Ovary (tissue), 9 donors: Measurements from ENCODE around the gene ZMAT5. TPM values are rescaled to one million over a fixed set of nuclear protein-coding genes. Genes with fewer than 3 reads are reported as not detected.
A peak's percentile ranks its signal among the peaks of the same experiment; 100 is the strongest.

Experiments used
- DNase-seq, 5 donors: peaks; one replicate each; pipeline ENCODE4 v3.0.0-alpha.2; 2019 to 2020
- H3K27ac ChIP-seq, 2 donors: fragments of 200-600 bp; one replicate each; pipeline versions ENCODE4 v1.5.1 to v1.8.0; 2019 to 2022
- H3K27me3 ChIP-seq: fragments of 200-600 bp; one replicate; pipeline ENCODE4 v1.8.0; 2022
- H3K36me3 ChIP-seq: fragments of 200-600 bp; sonication (generic); one replicate; pipeline ENCODE4 v1.5.1; 2019
- H3K4me1 ChIP-seq: one replicate; pipeline ENCODE4 v1.8.1; 2013; ENCODE audit warnings: mild to moderate bottlenecking, moderate library complexity; ENCODE audit not compliant: insufficient read depth
- H3K4me3 ChIP-seq: fragments of 200-600 bp; sonication (generic); one replicate; pipeline ENCODE4 v1.5.1; 2017
- H3K9me3 ChIP-seq, 2 donors: fragments of 200-600 bp in 1 of 2; sonication (generic) in 1 of 2; one replicate each; pipeline versions ENCODE4 v1.5.1 to v1.8.1; 2013 to 2019; ENCODE audit warnings: mild to moderate bottlenecking in 1 of 2, moderate library complexity in 1 of 2
- EP300 ChIP-seq: sonication (generic); formaldehyde crosslinking; IDR thresholded peaks from one replicate; pipeline ENCODE4 v1.6.1; 2017; ENCODE audit warnings: antibody characterized with exemption
- POLR2A ChIP-seq: fragments of 450-650 bp; IDR thresholded peaks from one replicate; pipeline ENCODE4 v1.6.1; 2017; ENCODE audit warnings: antibody characterized with exemption, mild to moderate bottlenecking, moderate library complexity
- WGBS, 3 donors: extraction: QIAGEN DNeasy Blood & Tissue Kit in 1 of 3; methylation state at CpG; one replicate each; pipeline versions ENCODE4 v1.1.5 to v1.1.7; 2013 to 2017; 5-methylcytosine and 5-hydroxymethylcytosine counted together
- intact Hi-C, 4 donors: fragments of 100-400 bp; cut with DNase I; formaldehyde crosslinking; loops; one replicate each; pipeline versions ENCODE4 v1.11.0 to v1.15.1; 2022 to 2023
- polyA plus RNA-seq, 2 donors: library from polyadenylated mRNA; stranded (reverse); fragments of 200-250 nt in 1 of 2; fragments of 350-450 nt in 1 of 2; fragmentation: Illumina TruSeq in 1 of 2; extraction: RNeasy Lipid Tissue Mini Kit (QIAGEN cat#74804) in 1 of 2; gene quantifications; one replicate each; pipeline ENCODE4 v1.2.3, GENCODE V29; 2013 to 2014
- total RNA-seq, 7 donors: library from RNA; depleted of rRNA in 2 of 7; stranded (reverse); fragments of >200 nt in 2 of 7; fragmentation: NEBNext Ultra II Directional in 3 of 7; extraction: Animal tissue kit (Norgen Biotek cat#: 25700) in 3 of 7; gene quantifications; one replicate each; pipeline versions ENCODE4 v1.1.0 to v1.2.4, GENCODE V29; 2016 to 2023
- TF ChIP-seq, protein P1 (sequence below), 3 donors: fragments of 450-650 bp in 2 of 3; fragments of 200-600 bp in 1 of 3; IDR thresholded peaks; one replicate each; pipeline versions ENCODE4 v1.5.1 to v1.8.0; 2016 to 2022; ENCODE audit warnings: antibody characterized with exemption in 3 of 3, mild to moderate bottlenecking in 1 of 3
- donor health status: DM: no; HTN: no; CAD: no; lungs with moderate emphysema.
- donor health status: DM: no; HTN: no; CAD: no.
- donor health status: Bipolar disorder and iron deficiency.
- donor health status: DM: yes; HTN: yes; CAD: no.
- donor health status: DM: no; HTN: no; CAD: no.
- donor health status: DM: yes; HTN: yes; CAD: no.

ZMAT5 gene
- total and polyA plus RNA-seq, 9 donors = 5.7 to 27.2 (median 21.4) TPM

DNA sequence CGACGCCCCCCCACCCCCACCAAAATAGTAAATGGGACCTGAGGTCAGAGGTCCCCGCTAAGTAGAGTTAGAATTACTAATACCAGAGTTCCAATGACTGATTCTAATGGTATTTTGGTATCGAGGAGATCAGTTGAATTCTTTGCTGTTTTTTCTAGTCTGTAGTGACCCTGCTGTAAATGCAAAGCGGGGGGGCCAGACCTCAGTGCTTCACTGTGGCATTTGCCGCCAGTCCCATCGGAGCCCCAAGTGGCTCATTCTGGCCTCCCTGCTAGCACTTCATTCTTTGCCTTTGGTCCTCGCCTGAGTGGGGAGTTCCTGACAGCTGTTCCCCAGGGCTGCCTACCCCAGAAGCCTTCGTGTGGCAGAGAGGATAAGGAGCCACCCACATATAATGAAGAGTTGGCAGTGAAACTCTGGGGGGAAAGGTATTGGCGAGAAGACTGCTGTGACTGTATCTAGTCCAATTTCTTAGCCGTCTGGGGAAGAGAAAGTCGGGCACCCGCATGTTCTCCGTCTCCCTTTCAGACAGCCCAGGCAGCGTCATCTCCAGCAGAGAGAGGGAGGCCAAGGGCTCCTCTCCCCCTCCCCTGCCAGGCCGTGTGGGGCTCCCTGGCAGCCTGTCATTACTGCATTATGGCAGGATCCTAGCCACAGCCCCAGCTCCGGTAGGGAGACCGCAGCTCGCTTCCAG is 66.5 kb downstream of the ZMAT5 start:
- no peaks in the 10 kb centered on the region for H3K9me3 ChIP-seq
- no peak for DNase-seq
- no peaks in the 10 kb centered on the region for H3K36me3 ChIP-seq
- TF ChIP-seq POLR2A = no peak
- TF ChIP-seq, protein P1, sequence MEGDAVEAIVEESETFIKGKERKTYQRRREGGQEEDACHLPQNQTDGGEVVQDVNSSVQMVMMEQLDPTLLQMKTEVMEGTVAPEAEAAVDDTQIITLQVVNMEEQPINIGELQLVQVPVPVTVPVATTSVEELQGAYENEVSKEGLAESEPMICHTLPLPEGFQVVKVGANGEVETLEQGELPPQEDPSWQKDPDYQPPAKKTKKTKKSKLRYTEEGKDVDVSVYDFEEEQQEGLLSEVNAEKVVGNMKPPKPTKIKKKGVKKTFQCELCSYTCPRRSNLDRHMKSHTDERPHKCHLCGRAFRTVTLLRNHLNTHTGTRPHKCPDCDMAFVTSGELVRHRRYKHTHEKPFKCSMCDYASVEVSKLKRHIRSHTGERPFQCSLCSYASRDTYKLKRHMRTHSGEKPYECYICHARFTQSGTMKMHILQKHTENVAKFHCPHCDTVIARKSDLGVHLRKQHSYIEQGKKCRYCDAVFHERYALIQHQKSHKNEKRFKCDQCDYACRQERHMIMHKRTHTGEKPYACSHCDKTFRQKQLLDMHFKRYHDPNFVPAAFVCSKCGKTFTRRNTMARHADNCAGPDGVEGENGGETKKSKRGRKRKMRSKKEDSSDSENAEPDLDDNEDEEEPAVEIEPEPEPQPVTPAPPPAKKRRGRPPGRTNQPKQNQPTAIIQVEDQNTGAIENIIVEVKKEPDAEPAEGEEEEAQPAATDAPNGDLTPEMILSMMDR (IDR thresholded peaks at IDR 0.05) = no peak
- no peak for TF ChIP-seq EP300
- no peak overlapping the region for H3K4me3 ChIP-seq
- intact Hi-C loops = no loop called here
- no peaks in the 10 kb centered on the region for H3K27me3 ChIP-seq
- WGBS, 3 donors = 44 to 58% (median 50%) methylated on average over 19 of the region's 19 CpGs
- H3K4me1 ChIP-seq = no peaks in the 10 kb centered on the region
- no peak overlapping the region for H3K27ac ChIP-seq

DNA sequence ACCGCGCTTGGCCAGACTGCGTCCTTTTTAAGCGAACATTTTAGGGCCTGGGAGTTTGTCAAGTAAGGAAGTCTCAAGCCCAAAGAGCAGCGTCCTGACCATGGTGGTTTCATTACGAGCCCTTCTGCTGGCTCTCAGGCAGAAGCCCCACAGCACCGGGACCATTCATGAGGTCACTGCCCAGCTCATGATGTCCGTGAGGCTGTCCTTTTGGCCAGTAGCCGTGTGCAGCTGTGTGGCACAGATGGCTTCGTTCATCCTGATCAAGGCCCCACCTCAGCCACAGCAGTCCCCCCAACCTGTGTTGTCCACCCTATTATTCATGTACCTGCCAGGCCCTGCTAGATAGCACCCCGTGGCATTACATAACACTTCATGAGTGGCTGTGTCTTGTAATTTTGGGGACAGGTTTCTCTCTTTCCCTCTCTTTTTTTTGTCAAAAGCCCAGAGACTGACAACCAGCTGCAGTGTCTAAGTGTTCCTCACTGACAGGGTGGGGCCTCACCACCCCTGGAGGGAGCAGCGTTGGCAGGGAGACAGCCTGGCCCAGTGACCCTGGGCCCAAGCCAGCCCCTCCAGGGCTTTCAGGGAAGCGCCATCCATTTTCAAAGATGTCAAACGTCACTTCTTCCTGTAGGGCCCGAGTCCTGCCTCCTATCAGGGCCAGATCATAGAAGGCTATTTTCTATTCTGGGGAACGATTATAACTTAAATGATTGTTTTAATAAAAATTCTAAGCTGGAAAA is 68.8 kb downstream of the ZMAT5 start:
- no peak overlapping the region for H3K4me3 ChIP-seq
- no peak for DNase-seq
- H3K27me3 ChIP-seq = no peaks in the 10 kb centered on the region
- TF ChIP-seq, protein P1 (IDR thresholded peaks at IDR 0.05) = no peak
- no peak for TF ChIP-seq EP300
- TF ChIP-seq POLR2A = no peak
- H3K36me3 ChIP-seq = no peaks in the 10 kb centered on the region
- WGBS, 3 donors = 89 to 91% (median 89%) methylated on average over 16 of the region's 16 CpGs
- intact Hi-C loops = loop anchor here in 2 of 4 donors (10.0 kb wide), 2 partner anchors 307 to 387 kb away; partner anchors contain the start of gene HORMAD2 (in 1 of the 2)
- H3K27ac ChIP-seq = no peak overlapping the region
- no peaks in the 10 kb centered on the region for H3K9me3 ChIP-seq
- H3K4me1 ChIP-seq = peaks cover 9% of the 10 kb centered on the region

DNA sequence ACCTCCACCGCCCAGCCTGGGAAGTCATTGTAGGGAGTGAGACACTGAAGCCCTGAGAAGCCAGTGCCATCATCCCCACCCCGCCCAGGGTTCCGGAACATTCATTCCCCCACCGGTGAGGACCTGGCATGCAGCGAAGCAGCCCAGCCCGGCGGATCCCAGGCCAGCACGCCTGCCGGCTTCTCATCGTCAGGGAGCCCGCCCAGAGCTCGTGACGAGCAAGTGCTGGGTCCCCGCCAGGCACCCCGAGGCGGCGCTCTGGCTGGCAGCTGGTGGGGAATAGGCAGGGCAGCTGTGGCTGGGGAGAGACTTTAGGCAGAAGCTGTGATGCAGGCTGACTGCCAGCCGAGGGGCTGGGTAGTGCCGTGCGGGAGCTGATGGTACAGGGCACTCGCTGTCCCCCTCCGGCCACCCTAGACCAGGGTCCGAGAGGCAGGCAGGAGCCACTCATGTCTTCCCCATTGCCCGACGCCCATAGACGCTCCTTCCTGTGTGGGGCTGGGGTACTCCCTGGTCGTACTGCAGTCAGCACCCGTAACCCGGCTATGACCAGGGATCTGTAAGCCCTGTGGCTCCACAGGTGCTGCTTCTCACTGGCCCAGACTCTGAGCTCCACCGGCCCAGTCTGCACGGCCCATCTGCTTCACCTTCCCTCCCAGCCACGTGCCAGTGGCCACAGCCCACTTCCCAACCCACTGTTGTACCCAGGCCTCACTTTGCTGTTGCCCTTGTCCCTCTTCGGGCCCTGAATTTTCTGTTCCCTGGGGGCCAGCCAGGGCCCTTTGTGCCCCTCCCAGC is 71.5 kb downstream of the ZMAT5 start:
- DNase-seq = no peak
- Histone ChIP-seq H3K9me3 (no peaks in the 10 kb centered on the region), H3K36me3 (no peaks in the 10 kb centered on the region), H3K27me3 (no peaks in the 10 kb centered on the region), H3K4me1 (peaks cover 11% of the 10 kb centered on the region), H3K4me3 (no peak overlapping the region), H3K27ac (no peak overlapping the region)
- intact Hi-C loops = loop anchor here in 2 of 4 donors (10.0 kb wide), 2 partner anchors 309 to 389 kb away; partner anchors contain the start of gene HORMAD2 (in 1 of the 2)
- TF ChIP-seq EP300 = no peak
- no peak for TF ChIP-seq POLR2A
- TF ChIP-seq, protein P1 (IDR thresholded peaks at IDR 0.05) = no peak
- 92 to 93% (median 93%) methylated on average over 33 of the region's 33 CpGs for WGBS, 3 donors

DNA sequence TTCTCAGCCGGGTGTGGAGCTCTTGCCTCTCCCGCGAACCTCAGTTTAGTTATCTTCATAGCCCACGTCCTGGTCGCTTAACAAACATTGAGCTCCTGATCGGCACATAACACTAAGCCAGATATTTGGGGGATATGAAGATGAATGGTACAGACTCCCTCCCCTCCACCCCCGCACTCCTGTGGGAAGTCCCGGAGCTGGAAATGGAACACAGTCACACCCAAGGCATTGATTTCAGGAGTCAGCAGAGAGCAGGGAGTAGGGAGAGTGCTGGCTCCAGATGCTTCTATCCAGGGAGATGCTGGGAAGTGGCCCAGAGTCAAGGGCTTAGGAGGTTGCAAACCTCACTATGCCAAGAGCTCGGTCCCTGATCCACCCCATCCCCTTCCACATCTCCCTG is 73.1 kb downstream of the ZMAT5 start:
- intact Hi-C loops = loop anchor here in 3 of 4 donors (5.0 to 10.0 kb wide), 3 partner anchors 309 to 391 kb away; partner anchors contain the start of gene HORMAD2 (in 1 of the 3)

More for the DNA sequence above, 73.1 kb downstream of the ZMAT5 start:
- H3K36me3 ChIP-seq = no peaks in the 10 kb centered on the region
- 7 to 16% (median 13%) methylated on average over 8 to 9 of the region's 9 CpGs for WGBS, 3 donors
- DNase-seq = peak in 4 of 5 donors; percentile 41 to 54 (median 48)
- no peaks in the 10 kb centered on the region for H3K27me3 ChIP-seq
- TF ChIP-seq, protein P1 (IDR thresholded peaks at IDR 0.05) = no peak
- TF ChIP-seq POLR2A (no peak), EP300 (no peak)
- peak overlapping the region in 1 of 2 donors; percentile 6 for H3K27ac ChIP-seq
- peaks cover 11% of the 10 kb centered on the region for H3K4me1 ChIP-seq
- no peaks in the 10 kb centered on the region for H3K9me3 ChIP-seq
- no peak overlapping the region for H3K4me3 ChIP-seq
